Measurements from ENCODE around the gene ESPNL.

- TF ChIP-seq YY1 (IDR thresholded peaks at IDR 0.05; ENCODE audit: insufficient read depth, insufficient read length): no peak
- no peak for TF ChIP-seq ZNF274 (IDR thresholded peaks at IDR 0.05; ENCODE audit: low read depth, low read length)
- no peak for TF ChIP-seq SUZ12 (IDR thresholded peaks at IDR 0.05; ENCODE audit: extremely low read depth, insufficient read depth, insufficient read length)
Measured at GRCh38 chr2:238176613-238177012, 76.5 kb downstream of the ESPNL start.

Data from NT2/D1 (cell line).